Stimulated activated CD4-positive, alpha-beta T cell treated with anti-CD3 and anti-CD28 coated beads, Interleukin-2, amount 100 ng/mL, for 24 hours (primary cell): Measurements from ENCODE around the gene SNN.
A peak's percentile ranks its signal among the peaks of the same experiment; 100 is the strongest.

Source experiments
- DNase-seq, 2 donors: peaks; one replicate each; pipeline ENCODE4 v3.0.0-alpha.2; 2020

The SNN gene

DNA sequence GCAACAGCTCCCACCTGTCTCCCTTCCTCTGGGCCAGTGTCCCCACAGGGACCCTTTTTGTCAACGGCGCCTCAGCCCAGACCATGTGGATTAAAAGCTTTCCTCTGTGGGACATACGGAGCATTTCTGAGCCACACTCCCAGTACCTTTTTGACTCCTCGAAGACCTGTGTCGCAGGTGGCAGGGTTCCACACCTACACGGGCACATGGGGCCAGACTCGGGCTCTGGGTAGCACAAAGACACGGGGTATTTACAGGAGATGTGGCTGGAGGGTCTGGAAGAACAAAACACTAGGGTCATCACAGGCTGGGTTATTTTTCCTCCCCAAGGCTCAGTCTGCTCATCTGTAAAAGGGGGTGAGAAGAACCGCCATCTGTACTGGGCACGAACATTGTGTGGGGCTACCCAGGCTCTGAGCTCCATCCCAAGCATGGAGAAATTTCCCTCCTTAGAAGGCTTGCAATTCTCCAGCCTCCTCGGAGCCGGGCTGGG is 32.5 kb upstream of the SNN start:
- DNase-seq: no peak

DNA sequence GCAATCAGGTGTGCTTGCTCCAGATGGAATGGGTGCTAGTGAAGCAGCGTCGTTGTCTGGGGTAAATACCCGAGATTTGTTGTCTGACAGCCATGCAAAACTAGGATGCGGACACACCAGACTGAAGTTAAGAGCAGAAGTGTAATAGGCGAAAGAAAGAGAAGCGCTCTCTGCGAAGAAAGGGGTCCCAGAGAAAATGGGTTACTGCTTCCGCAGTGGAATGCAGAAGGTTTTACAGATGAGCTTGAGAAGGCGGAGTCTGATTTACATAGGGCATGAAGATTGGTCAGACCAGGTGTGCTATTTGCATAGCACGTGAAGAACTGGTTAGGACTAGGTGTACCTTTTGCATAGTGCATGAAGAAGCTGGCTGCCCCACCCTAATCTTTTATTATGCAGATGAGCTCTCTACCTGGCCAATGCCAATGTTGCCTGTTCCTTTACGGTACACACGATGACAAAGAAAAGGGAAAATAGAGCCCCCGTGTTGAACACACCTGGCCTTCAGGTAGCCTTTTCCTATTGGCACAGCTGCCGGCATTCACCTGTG is 32.0 kb upstream of the SNN start:
- DNase-seq: no peak

DNA sequence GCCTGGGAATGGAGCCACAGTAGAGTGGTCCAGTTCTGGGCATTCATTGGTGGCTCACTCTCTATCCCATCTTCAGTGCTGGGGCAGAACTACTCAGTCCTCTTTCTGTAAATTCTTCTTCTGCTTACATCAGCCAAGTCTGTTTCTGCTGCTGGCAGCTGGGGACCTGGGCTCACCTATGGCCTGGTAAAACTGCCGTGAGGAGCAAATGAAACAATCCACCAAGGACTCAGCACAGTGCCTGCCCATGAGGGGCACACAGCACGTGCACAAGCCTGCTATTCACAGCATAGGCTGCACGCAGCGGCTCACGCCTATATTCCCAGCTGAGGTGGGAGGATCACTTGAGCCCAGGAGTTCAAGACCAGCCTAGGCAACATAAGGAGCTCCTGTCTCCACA is 30.9 kb upstream of the SNN start:
- DNase-seq: no peak

DNA sequence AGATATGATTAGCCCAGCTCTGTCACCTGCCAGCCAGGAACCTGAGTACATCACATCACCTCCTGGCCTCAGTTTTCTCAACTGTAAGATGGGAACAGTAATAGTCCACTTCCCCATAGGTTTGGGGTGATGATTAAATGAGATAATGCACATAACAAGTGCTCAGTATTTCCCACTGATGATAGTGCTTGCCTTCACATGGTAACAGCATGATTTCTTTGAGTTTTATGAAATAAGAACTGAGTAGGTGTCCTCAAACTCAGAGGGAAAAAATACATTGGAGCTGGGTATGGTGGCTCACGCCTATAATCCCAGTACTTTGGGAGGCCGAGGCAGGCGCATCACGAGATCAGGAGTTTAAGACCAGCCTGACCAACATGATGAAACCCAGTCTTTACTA is 30.1 kb upstream of the SNN start:
- no peak for DNase-seq

DNA sequence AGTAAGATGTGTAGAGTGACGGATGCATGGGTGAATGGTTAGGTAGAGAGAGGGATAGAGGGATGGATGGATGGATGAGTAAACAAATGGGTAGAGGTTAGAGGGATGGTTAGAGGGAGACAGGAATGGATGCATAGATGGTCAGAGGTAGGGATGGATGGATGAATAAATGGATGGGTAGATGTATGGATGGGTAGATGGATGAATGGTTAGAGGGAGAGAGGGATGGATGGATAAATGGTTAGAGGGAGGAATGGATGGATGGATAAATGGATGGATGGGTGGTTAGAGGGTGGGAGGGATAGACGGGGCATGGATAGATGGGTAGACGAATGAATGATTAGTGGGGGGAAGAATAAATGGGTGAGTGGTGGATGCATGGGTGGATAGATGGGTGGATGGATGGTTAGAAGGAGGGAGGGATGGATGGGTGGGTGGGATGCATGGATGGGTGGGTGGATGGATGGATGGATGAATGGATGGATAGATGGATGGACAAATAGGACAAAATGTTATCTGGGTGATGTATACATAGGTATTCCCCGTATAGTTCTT is 29.2 kb upstream of the SNN start:
- no peak for DNase-seq

DNA sequence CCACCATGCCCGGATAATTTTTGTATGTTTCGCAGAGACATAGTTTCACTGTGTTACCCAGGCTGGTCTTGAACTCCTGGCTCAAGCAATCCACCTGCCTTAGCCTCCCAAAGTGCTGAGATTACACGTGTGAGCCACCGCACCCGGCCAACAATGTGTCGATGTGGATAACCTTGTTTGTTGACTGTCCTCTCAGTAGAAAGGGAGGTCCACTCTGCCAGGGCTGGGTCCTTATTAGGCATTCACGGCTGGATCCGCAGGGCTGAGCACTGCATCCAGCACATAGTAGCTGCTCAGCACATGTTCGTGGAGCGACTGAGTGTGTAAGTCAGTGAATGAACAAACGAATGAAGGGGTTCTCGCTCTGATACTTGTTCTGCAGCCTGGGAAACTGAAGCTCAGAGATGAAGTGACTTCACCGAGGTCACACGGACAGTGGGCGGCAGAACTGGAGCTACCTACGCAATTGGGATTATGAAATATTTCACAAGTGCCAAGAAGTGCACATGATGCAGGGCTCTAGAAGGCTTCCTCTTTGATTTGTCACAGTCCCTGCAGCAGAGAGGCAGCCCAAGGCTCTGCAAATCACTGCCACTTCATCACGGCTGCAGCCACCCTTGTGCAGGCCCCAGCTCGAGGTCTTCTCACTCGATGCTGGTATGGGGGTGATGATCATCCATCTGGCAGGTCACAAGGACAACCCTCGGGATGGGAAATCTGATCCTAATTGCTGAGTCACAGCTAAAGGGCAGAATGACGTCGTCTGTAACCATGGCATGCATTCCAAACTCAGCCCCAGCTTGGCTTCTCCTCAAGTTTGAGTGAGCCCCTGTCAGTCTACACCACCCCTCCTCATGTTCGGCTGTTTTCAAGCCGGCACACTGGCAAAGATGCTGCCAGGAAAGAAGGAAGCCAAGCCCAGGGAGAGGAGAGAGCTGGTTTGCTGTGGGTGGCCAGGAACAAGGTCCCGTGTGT is 28.0 kb upstream of the SNN start:
- no peak for DNase-seq

DNA sequence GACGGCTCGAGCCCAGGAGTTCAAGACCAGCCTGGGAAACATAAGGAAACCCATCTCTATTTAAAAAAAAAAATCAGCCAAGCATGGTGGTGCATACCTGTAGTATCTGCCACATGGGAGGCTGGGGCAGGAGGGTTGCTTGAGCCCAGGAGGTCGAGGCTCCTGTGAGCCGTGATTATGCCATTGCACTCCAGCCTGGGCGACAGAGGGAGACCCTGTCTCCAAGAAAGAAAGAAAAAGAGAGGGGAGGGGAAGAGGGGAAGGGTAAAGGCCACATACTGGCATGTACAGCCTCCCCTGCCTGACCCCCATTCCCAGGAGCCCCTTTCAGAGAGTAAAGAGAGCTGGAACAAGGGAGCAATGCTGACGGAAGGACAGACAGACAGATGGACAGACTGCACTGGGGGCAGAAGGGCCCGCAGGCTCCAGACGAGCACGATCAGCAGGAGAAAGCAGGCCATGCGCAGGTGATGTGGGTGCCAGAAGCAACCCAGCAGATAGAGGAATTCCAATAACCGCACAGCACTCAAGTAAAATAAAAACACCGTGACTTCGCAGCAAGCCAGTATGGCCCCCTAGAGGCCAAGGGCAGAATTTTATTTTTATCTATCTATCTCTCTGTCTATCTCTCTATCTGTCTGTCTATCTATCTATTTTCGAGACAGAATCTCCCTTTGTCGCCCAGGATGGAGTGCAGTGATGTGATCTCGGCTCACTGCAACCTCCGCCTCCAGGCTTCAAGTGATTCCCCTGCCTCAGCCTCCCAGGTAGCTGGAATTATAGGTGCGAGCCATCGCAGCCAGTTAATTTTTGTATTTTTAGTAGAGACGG is 27.1 kb upstream of the SNN start:
- peak in 1 of 2 donors; percentile 32 for DNase-seq

DNA sequence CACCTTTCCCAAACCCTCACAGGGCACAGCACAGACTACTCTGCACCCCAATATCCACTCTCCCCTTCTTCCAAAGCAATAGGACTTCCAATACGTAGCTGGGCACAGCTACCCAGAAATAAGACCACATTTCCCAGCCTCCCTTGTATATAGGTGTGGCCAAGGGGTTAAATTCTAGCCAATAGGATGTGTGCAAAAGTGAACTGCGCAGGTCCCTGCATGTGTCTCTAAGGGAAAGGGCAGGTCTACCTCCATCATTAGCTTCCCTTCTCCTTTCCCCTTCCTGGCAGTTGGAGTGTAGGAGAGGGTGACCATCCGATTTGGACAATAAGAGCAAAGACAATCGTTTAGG is 25.5 kb upstream of the SNN start:
- DNase-seq: no peak

DNA sequence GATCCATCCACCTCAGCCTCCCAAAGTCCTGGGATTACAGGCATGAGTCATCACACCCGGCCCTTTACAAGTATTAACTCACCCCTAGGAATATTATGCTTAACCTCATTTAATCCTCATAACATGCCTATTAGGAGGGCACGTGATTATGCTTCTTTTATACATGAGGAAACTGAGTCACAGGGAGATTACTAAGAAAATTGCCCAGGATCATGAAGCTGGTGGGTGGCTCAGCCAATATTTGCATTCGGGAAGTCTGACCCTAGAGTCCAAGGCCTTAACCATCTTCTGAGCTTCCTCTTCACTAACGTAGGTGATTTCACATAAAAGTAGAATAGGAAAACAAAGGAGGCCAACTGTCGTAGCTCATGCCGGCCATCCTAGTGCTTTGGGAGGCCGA is 19.0 kb upstream of the SNN start:
- no peak for DNase-seq

DNA sequence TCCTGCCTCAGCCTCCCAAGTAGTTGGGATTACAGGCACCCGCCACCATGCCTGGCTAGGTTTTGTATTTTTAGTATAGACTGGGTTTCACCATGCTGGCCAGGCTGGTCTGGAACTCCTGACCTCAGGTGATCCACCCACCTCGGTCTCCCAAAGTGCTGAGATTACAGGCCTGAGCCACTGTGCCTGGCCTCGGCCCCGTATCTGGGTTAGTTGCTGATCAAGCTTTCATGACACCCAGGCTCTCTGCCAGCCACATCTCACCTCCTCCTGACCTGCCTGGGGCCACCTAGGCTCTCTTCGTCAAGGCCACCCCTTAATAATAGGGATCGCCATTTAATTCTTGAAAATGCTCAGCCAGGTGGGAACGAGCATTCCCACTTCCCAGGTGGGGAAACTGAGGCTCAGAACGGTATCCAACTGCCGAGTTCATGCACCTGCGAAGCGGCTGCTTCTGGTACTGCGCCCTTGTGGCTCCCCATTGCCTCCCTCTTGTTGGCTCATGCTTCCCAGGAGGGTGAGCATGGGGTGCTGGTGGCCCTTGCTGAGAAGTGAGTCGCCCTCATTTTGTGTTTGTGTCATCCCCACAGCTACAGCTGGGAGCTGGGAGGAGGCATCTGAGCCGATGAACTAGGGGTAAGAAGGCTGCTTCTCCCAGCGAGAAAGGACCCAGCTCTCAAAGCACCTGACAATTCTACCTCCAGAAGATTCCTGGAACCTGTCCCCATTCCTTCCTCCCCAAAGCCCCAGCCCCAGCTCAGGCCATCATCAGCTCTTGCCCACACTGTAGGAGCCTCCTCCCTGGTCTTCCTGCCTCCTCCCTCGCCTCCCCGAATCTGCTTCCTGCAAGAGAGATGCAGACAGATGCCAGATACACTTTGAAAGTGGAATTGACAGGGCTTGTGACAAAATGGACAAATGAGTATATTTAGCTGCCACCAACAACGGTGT is 17.3 kb upstream of the SNN start:
- no peak for DNase-seq

DNA sequence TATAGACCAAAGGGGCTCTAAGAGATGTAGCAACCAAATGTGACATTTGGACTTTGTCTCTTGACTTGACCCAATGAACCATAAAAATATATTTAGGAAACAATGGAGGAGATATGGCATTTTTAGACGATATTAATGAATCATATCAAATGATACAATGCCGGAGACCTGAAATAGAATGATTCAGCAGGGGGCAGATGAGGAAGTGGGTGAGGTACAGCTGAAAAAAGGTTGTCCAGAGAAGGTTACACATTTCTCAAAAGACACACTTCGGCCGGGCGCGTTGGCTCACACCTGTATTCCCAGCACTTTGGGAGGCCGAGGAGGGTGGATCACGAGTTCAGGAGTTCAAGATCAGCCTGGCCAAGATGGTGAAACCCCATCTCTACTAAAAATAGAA is 16.5 kb upstream of the SNN start:
- no peak for DNase-seq

DNA sequence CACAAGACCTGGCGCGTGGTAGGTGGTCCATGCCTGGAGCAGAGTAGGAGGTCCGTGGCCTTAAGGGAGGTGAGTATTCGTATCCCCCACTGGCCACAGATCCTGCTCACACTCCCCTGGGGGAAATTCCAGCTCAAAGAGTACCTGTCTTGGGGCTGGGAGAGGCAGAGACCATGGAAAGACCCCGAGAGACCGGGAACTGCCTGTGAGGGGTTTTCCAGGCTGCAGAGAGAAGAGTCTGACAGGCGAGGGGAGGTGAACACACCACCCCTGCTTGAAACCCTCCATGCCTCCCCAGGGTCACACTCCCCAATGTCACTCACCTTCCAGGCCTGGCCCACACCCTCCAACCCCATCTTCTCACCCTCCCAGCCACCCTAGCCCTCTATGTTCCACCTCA is 12.6 kb upstream of the SNN start:
- DNase-seq: no peak

DNA sequence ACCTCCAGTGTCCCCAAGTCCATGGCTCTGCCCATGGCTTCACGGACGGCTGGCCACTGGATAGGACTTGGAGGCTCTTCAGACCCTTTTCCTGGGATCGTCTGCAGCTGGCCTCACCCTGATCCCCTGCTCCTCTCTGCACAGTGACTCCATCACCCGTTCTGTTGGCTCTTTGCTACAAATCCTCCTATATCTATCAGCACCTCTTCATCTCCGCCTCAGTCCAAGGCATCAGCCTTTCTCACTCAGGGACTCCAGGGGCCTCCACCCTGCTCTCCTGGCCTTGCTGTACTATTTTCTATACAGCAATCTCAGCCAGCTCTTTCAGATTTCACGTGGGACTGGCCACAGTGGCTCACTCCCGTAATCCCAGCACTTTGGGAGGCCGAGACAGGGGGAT is 10.7 kb upstream of the SNN start:
- no peak for DNase-seq

DNA sequence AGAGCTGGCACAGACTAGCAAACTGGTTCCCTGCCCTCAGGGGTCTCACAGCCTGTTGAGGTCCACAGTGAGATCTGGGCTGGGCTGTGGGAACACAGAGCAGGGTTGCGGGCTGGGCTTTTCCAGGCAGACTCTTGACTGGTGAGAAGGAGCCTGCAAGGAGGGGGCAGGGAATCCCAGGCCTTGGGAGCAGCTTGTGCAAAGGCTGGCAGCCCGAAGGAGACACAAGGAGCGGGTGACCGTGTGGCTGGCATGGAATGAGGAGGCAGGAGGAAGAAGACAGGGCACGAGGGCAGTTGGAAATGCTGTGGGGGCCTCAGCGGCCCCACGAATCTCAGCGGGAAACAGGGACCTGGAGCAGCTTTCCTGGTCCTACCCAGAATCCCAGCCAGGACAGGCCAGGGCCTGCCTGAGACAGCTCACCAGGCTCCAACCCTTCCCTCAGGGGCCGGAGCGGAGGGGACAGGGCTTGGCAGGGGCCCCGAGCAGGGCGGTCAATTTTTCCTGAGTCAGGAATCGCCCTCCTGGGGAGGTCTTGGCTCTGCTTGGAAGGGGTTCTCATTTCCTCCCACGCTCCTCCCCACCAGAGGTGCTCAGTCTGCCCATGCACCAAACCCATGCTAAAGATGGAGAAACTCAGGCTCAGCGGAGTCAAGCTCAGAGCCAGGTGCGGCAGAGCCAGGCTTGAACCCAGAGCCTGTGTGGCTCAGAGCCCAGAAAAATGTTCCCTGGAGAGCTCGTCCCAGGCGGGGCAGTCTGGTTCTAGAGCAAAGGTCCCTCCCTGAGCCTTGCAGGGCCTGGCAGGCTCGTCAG is 9.2 kb upstream of the SNN start:
- no peak for DNase-seq

DNA sequence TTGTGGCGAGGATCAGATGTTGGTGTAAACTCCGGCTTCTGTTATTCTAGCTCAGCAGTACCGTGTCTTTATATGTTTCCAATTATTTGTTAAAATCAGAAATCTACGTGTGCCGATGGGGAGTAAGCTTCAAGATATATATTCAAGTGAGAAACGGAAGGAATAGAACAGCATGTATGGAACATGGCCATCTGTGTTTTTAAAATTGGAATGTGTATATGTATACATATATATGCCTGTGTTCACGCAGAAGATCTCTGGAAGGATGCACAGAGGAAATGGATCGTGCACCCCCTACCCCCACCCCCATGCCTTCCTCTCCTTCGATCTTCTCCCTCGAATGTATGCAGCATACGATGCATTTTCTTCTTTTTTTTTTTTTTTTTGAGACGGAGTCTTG is 7.7 kb upstream of the SNN start:
- no peak for DNase-seq

DNA sequence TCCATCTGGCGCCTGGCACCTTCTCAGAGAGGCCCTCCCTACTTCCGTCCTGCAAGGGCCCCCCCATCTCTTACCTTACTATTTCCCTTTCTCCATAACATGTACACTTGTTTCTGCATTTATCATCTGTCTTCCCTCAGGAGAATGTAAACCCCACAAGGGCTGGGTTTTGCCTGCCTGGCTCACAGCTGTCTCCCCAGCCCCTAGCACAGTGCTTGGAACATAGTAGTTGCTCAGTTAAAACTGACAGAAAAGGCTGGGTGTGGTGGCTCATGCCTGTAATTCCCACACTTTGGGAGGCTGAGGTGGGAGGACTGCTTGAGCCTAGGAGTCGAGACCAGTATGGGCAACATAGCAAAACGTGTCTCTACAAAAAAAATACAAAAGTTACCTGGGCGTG is 5.7 kb upstream of the SNN start:
- no peak for DNase-seq

DNA sequence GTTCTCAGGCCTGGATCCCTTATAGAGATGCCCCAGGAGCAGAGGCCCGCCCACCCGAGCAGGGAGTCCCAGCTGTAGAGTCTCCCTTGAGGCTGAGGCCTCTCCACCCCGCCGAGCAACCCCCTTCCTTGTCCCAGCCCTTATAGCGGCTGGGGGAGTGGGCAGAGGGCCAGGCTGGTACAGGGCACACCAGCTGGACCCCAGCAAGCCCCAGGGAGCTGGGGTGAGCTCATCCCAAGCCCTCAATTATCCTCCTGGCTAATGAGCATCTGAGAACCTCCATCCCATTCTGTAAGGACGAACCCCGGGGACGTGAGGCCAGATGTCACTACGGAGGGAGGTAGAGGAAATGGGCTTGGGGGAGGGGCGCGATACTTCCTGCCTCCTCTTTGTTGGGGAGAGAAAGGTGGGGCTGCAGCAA is 3.2 kb upstream of the SNN start:
- peak in 1 of 2 donors; percentile 49 for DNase-seq

DNA sequence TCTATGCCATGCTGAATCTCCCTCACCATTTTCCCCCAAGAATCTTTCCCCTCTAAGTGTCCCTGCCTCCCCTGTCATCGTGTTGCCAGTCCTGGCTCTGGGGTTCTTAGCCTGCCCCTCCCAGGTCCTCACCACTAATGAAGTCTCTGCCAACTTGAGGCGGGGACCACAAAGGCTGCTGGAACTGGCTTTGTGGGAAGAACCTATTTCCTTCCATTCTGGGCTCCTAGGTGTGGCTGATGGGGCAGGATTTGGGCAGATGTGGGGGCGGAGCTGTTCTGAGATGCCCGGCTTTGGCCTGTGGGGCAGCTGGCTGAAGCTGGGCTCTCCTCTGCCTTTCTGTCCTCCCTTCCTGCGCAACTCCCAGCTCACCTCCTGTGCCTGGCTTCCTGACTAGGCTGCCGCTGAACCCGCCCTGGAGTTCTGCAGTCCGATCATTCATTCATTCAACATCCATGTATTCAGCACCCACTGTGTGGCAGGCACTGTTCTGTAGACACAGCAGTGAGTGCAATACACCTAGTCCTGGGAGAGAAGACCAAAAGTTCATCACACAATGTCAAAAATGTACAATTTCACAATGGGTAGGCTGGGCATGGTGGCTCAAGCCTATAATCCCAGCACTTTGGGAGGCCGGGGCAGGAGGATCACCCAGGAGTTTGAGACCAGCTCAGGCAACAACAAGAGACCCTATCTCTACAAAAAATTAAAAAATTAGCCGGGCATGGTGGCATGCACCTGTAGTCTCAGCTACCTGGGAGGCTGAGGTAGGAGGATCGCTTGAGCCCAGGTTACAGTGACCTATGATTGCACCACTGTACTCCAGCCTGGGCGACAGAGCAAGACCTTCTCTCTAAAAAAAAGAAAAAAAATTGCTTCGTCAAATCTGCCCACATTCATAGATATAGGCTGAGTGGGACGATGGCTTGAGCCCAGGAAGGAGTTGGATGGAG is 1.9 kb upstream of the SNN start:
- no peak for DNase-seq

DNA sequence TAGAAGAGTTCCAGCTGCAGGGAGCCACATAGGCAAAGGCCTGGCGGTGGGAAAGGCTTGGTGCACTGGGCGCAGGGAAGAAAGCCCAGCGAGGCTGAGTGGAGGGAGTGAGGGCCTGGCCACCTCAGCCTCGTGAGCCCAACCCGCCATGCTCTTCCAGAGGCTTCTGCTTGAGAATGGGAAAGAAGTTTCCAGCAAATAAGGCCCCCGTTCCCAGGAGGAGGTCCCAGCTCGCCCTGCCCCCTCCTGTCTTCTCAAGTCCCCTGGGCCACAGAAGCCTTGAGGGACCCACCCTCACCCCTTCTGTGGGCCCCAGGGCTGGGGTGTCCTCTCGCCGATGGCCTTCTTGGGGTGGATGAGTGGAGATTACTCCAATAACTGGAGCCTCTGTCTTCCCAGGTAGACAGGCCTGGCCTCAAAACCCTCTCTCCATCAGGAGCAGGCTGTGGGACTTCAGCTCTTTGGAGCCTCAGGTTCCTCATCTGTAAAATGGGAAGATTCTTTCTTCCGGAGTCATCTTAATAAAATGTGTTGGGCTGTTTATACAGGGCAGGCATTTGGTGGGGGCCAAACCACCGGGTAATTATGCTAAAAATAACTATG is 933 bp upstream of the SNN start:
- no peak for DNase-seq
